ENCODE results near the gene HNRNPD.
"Not testable (repeated sequence)": the region's sequence is repeated elsewhere in the genome, so short reads cannot be mapped to it uniquely, and the experiment has no call there.

HNRNPD gene

DNA sequence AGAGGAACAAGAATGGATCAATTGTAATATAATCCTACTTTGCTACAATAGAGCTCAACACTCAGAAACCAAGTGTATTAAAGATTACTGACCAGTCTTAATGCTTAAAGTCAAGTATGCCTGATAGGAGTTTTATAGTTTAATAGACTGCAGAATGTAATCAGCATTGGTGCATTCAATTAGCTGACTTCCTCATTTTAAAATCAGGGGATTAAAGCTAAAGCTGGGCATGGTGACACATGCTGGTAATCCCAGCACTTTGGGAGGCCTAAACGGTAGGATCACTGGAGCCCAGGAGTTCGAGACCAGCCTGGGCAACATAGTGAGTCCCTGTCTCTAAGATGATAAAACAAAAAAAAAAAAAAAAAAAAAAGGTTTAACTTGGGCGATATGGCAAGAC lies 45.7 kb upstream of the HNRNPD start:
- Histone ChIP-seq H3K4me2 (ENCODE audit: low read depth, low read length, poor library complexity, severe bottlenecking) (no peak overlapping the region), H3F3A (ENCODE audit: low read depth) (peaks cover 24% of the 10 kb centered on the region; the same call in 1 of the 2 replicates), H4K20me1 (ENCODE audit: insufficient read depth, low read length, poor library complexity, severe bottlenecking) (peaks cover 32% of the 10 kb centered on the region), H3K9me2 (replicated peaks; ENCODE audit: low read depth, low read length) (no peaks in the 10 kb centered on the region), H3K36me3 (ENCODE audit: insufficient read depth, low read length) (peaks cover 24% of the 10 kb centered on the region), H2AFZ (ENCODE audit: low read length) (no peak overlapping the region), H3K9ac (ENCODE audit: low read depth, low read length, poor library complexity, severe bottlenecking) (no peak overlapping the region), H3K79me2 (ENCODE audit: insufficient read depth, low read length) (peaks cover 23% of the 10 kb centered on the region), H3K4me1 (ENCODE audit: insufficient read depth, low read length, poor library complexity, severe bottlenecking) (peaks cover 12% of the 10 kb centered on the region), H3K4me3 (ENCODE audit: low read length, poor library complexity, severe bottlenecking) (no peak overlapping the region), H3K27me3 (ENCODE audit: insufficient read depth, low read length, poor library complexity, severe bottlenecking) (no peaks in the 10 kb centered on the region), H3K9me3 (ENCODE audit: insufficient read depth, low read depth, low read length) (no peaks in the 10 kb centered on the region)
- TF ChIP-seq EZH2phosphoT487 (IDR thresholded peaks at IDR 0.05; ENCODE audit: borderline replicate concordance), result no peak
- TF ChIP-seq, protein P1, sequence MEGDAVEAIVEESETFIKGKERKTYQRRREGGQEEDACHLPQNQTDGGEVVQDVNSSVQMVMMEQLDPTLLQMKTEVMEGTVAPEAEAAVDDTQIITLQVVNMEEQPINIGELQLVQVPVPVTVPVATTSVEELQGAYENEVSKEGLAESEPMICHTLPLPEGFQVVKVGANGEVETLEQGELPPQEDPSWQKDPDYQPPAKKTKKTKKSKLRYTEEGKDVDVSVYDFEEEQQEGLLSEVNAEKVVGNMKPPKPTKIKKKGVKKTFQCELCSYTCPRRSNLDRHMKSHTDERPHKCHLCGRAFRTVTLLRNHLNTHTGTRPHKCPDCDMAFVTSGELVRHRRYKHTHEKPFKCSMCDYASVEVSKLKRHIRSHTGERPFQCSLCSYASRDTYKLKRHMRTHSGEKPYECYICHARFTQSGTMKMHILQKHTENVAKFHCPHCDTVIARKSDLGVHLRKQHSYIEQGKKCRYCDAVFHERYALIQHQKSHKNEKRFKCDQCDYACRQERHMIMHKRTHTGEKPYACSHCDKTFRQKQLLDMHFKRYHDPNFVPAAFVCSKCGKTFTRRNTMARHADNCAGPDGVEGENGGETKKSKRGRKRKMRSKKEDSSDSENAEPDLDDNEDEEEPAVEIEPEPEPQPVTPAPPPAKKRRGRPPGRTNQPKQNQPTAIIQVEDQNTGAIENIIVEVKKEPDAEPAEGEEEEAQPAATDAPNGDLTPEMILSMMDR (conservative IDR thresholded peaks at IDR 0.05; ENCODE audit: low read length), result no peak

DNA sequence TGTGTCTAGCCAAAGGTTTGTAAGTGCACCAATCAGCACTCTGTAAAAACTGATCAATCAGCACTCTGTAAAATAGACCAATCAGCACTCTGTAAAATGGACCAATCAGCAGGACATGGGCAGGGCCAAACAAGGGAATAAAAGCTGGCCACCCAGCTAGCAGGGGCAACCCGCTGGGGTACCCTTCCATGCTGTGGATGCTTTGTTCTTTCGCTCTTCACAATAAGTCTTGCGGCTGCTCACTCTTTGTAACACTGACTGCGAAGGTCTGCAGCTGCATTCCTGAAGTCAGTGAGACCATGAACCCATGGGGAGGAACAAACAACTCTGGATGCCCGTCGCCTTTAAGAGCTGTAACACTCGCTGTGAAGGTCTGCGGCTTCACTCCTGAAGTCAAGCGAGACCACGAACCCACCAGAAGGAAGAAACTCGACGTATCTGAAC lies 42.2 kb upstream of the HNRNPD start:
- Histone ChIP-seq H3K9me3 (ENCODE audit: insufficient read depth, low read depth, low read length) (no peaks in the 10 kb centered on the region), H3K27me3 (ENCODE audit: insufficient read depth, low read length, poor library complexity, severe bottlenecking) (no peaks in the 10 kb centered on the region), H3K9me2 (replicated peaks; ENCODE audit: low read depth, low read length) (no peaks in the 10 kb centered on the region), H3F3A (ENCODE audit: low read depth) (no peaks in the 10 kb centered on the region), H3K9ac (ENCODE audit: low read depth, low read length, poor library complexity, severe bottlenecking) (no peak overlapping the region), H3K4me3 (ENCODE audit: low read length, poor library complexity, severe bottlenecking) (no peak overlapping the region), H3K79me2 (ENCODE audit: insufficient read depth, low read length) (no peaks in the 10 kb centered on the region), H4K20me1 (ENCODE audit: insufficient read depth, low read length, poor library complexity, severe bottlenecking) (no peaks in the 10 kb centered on the region), H2AFZ (ENCODE audit: low read length) (no peak overlapping the region), H3K4me2 (ENCODE audit: low read depth, low read length, poor library complexity, severe bottlenecking) (no peak overlapping the region), H3K36me3 (ENCODE audit: insufficient read depth, low read length) (no peaks in the 10 kb centered on the region), H3K4me1 (ENCODE audit: insufficient read depth, low read length, poor library complexity, severe bottlenecking) (peaks cover 6% of the 10 kb centered on the region)
- no peak for TF ChIP-seq EZH2phosphoT487 (IDR thresholded peaks at IDR 0.05; ENCODE audit: borderline replicate concordance)
- TF ChIP-seq, protein P1 (conservative IDR thresholded peaks at IDR 0.05; ENCODE audit: low read length), result no peak

DNA sequence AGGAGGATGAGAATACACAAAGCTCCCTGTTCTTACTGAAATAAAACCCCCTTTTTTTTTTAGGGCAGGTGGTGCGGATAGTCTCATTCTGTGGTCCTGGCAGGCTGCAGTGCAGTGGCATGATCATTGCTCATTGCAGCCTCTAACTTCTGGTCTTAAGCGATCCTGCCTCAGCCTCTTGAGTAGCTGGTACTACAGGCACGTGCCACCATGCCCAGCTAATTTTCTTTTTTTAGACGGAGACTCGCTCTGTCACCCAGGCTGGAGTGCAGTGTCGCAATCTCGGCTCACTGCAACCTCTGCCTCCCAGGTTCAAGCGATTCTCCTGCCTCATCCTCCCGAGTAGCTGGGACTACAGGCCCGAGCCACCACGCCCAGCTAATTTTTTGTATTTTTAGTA lies 41.3 kb upstream of the HNRNPD start:
- not testable (repeated sequence) for H3K27me3 ChIP-seq (ENCODE audit: insufficient read depth, low read length, poor library complexity, severe bottlenecking); H3K79me2 ChIP-seq (ENCODE audit: insufficient read depth, low read length); H3K9ac ChIP-seq (ENCODE audit: low read depth, low read length, poor library complexity, severe bottlenecking); H3K4me2 ChIP-seq (ENCODE audit: low read depth, low read length, poor library complexity, severe bottlenecking); H3F3A ChIP-seq (ENCODE audit: low read depth); H3K9me3 ChIP-seq (ENCODE audit: insufficient read depth, low read depth, low read length); H2AFZ ChIP-seq (ENCODE audit: low read length); H3K4me3 ChIP-seq (ENCODE audit: low read length, poor library complexity, severe bottlenecking); H4K20me1 ChIP-seq (ENCODE audit: insufficient read depth, low read length, poor library complexity, severe bottlenecking); H3K4me1 ChIP-seq (ENCODE audit: insufficient read depth, low read length, poor library complexity, severe bottlenecking); H3K36me3 ChIP-seq (ENCODE audit: insufficient read depth, low read length); H3K9me2 ChIP-seq (replicated peaks; ENCODE audit: low read depth, low read length)

DNA sequence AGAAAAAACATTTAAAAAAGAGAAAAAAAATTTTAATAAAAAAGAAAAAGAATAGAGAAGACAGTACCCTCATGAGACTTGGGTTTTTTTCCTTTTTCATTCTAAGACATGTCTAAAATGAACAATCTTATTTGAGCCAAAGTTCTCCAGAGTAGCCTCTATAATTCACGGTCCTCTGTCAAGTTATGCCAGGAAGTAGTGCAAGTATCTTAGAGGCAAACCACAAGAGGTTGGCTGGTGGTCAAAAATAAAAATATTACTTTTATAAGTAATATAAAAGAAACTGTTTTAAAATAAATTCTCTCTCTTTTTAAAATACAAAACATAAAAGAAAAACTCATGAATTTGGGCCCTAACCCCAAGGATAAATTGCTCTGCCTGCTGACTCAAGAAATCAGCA lies 29.9 kb upstream of the HNRNPD start:
- H3K9ac ChIP-seq (ENCODE audit: low read depth, low read length, poor library complexity, severe bottlenecking), result no peak overlapping the region
- no peak overlapping the region for H2AFZ ChIP-seq (ENCODE audit: low read length)
- H4K20me1 ChIP-seq (ENCODE audit: insufficient read depth, low read length, poor library complexity, severe bottlenecking), result no peaks in the 10 kb centered on the region
- H3K27me3 ChIP-seq (ENCODE audit: insufficient read depth, low read length, poor library complexity, severe bottlenecking), result no peaks in the 10 kb centered on the region
- TF ChIP-seq, protein P1 (conservative IDR thresholded peaks at IDR 0.05; ENCODE audit: low read length), result no peak
- TF ChIP-seq EZH2phosphoT487 (IDR thresholded peaks at IDR 0.05; ENCODE audit: borderline replicate concordance), result no peak
- H3K4me2 ChIP-seq (ENCODE audit: low read depth, low read length, poor library complexity, severe bottlenecking), result no peak overlapping the region
- no peaks in the 10 kb centered on the region for H3K36me3 ChIP-seq (ENCODE audit: insufficient read depth, low read length)
- no peaks in the 10 kb centered on the region for H3K79me2 ChIP-seq (ENCODE audit: insufficient read depth, low read length)
- H3K4me1 ChIP-seq (ENCODE audit: insufficient read depth, low read length, poor library complexity, severe bottlenecking), result peaks cover 11% of the 10 kb centered on the region
- H3K9me2 ChIP-seq (replicated peaks; ENCODE audit: low read depth, low read length), result no peaks in the 10 kb centered on the region
- no peaks in the 10 kb centered on the region for H3F3A ChIP-seq (ENCODE audit: low read depth)
- no peaks in the 10 kb centered on the region for H3K9me3 ChIP-seq (ENCODE audit: insufficient read depth, low read depth, low read length)
- no peak overlapping the region for H3K4me3 ChIP-seq (ENCODE audit: low read length, poor library complexity, severe bottlenecking)
